Measurements from ENCODE around the gene TBCE.
"Not testable (repeated sequence)": the region's sequence is repeated elsewhere in the genome, so short reads cannot be mapped to it uniquely, and the experiment has no call there.

DNA sequence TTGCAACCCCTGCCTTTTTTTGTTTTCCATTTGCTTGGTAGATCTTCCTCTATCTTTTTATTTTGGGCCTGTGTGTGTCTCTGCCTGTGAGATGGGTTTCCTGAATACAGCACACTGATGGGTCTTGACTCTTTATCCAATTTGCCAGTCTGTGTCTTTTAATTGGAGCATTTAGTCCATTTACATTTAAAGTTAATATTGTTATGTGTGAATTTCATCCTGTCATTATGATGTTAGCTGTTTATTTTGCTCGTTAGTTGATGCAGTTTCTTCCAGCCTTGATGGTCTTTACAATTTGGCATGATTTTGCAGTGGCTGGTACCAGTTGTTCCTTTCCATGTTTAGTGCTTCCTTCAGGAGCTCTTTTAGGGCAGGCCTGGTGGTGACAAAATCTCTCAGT is 18.4 kb downstream of the TBCE start:
- TF ChIP-seq, protein P1, sequence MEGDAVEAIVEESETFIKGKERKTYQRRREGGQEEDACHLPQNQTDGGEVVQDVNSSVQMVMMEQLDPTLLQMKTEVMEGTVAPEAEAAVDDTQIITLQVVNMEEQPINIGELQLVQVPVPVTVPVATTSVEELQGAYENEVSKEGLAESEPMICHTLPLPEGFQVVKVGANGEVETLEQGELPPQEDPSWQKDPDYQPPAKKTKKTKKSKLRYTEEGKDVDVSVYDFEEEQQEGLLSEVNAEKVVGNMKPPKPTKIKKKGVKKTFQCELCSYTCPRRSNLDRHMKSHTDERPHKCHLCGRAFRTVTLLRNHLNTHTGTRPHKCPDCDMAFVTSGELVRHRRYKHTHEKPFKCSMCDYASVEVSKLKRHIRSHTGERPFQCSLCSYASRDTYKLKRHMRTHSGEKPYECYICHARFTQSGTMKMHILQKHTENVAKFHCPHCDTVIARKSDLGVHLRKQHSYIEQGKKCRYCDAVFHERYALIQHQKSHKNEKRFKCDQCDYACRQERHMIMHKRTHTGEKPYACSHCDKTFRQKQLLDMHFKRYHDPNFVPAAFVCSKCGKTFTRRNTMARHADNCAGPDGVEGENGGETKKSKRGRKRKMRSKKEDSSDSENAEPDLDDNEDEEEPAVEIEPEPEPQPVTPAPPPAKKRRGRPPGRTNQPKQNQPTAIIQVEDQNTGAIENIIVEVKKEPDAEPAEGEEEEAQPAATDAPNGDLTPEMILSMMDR (IDR thresholded peaks at IDR 0.05) = not testable (repeated sequence)
- not testable (repeated sequence) for TF ChIP-seq EZH2 (IDR thresholded peaks at IDR 0.05; ENCODE audit: borderline replicate concordance, insufficient read depth, low read depth, low read length, poor library complexity, severe bottlenecking)

All from B cell (primary cell).